ENCODE measurements around the gene LRP1.

The LRP1 gene

DNA sequence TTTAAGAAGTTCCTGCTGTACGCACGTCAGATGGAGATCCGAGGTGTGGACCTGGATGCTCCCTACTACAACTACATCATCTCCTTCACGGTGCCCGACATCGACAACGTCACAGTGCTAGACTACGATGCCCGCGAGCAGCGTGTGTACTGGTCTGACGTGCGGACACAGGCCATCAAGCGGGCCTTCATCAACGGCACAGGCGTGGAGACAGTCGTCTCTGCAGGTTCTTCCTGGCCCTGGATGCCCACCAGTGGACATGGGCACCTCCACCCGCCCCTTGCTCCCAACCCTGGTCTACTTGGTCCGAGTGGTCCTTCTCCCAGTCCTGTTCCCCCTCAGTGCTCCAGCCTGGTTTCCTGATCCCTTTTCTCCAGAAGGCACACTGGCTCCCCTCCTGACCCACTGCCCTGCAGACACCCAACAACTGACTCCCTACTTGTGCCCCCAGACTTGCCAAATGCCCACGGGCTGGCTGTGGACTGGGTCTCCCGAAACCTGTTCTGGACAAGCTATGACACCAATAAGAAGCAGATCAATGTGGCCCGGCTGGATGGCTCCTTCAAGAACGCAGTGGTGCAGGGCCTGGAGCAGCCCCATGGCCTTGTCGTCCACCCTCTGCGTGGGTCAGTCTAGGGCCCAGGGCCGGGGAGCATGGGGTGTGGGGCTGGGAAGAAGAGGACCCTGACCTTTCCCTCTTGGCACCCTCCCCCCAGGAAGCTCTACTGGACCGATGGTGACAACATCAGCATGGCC is 51.2 kb downstream of the LRP1 start:
- Histone ChIP-seq H4K20me1 (ENCODE audit: insufficient read depth, low read length) (no peaks in the 10 kb centered on the region), H3K36me3 (replicated peaks; ENCODE audit: low read depth, low read length) (no peaks in the 10 kb centered on the region), H3K9me3 (ENCODE audit: insufficient read depth, low read length) (no peaks in the 10 kb centered on the region), H3K4me3 (ENCODE audit: low read length) (no peak overlapping the region), H3K4me1 (ENCODE audit: low read length) (peaks cover 5% of the 10 kb centered on the region), H3K79me2 (ENCODE audit: low read length) (no peaks in the 10 kb centered on the region), H3K9ac (ENCODE audit: low read length) (no peak overlapping the region), H3K27ac (ENCODE audit: low read length) (no peak overlapping the region), H2AFZ (ENCODE audit: low read depth, low read length) (no peak overlapping the region), H3K4me2 (ENCODE audit: low read length) (no peak overlapping the region), H3K27me3 (ENCODE audit: low read depth, low read length) (peaks cover 6% of the 10 kb centered on the region)
- TF ChIP-seq CTCF (IDR thresholded peaks at IDR 0.05; ENCODE audit: low read depth, low read length) (no peak), EZH2phosphoT487 (IDR thresholded peaks at IDR 0.05; ENCODE audit: low read depth) (no peak)

DNA sequence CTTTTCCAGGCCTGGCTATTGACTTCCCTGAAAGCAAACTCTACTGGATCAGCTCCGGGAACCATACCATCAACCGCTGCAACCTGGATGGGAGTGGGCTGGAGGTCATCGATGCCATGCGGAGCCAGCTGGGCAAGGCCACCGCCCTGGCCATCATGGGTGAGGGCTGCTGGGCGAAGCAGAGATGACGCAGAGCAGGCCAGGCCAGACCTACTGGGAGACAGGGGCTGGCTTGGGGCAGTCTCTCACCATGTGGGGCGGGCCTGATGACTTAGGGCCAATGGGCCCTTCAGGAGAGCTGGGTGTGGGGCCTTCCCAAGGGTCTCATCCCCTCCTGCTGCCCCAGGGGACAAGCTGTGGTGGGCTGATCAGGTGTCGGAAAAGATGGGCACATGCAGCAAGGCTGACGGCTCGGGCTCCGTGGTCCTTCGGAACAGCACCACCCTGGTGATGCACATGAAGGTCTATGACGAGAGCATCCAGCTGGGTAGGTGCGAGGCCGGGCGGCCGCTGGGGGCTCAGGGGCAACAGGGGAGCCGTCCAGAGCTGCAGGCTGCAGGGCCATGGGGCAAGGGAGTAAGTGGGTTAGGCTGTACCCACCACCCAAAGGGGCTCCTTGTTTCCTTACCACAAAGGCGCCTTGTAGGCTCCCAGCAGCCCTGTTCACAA is 52.2 kb downstream of the LRP1 start:
- no peaks in the 10 kb centered on the region for H3K36me3 ChIP-seq (replicated peaks; ENCODE audit: low read depth, low read length)
- H3K4me1 ChIP-seq (ENCODE audit: low read length) = peaks cover 5% of the 10 kb centered on the region
- H3K4me3 ChIP-seq (ENCODE audit: low read length) = no peak overlapping the region
- no peak overlapping the region for H3K27ac ChIP-seq (ENCODE audit: low read length)
- no peak overlapping the region for H2AFZ ChIP-seq (ENCODE audit: low read depth, low read length)
- H3K79me2 ChIP-seq (ENCODE audit: low read length) = no peaks in the 10 kb centered on the region
- H3K27me3 ChIP-seq (ENCODE audit: low read depth, low read length) = peaks cover 6% of the 10 kb centered on the region
- H3K9me3 ChIP-seq (ENCODE audit: insufficient read depth, low read length) = no peaks in the 10 kb centered on the region
- H3K4me2 ChIP-seq (ENCODE audit: low read length) = no peak overlapping the region
- no peak for TF ChIP-seq EZH2phosphoT487 (IDR thresholded peaks at IDR 0.05; ENCODE audit: low read depth)
- TF ChIP-seq CTCF (IDR thresholded peaks at IDR 0.05; ENCODE audit: low read depth, low read length) = no peak
- H4K20me1 ChIP-seq (ENCODE audit: insufficient read depth, low read length) = no peaks in the 10 kb centered on the region
- H3K9ac ChIP-seq (ENCODE audit: low read length) = no peak overlapping the region

DNA sequence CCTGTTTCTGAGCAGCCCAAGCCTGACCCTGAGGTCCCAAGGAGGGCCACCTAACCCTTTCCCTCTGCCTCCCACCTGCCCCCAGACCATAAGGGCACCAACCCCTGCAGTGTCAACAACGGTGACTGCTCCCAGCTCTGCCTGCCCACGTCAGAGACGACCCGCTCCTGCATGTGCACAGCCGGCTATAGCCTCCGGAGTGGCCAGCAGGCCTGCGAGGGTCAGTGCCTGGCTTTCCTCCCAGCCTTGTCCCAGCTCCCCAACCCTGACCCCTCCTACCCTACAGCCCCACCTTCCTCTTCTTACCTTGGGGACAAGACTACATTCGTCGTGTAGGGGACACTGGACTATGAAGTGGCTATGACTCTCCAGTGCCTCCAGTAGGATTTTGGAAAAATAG is 52.8 kb downstream of the LRP1 start:
- H3K9me3 ChIP-seq (ENCODE audit: insufficient read depth, low read length) = no peaks in the 10 kb centered on the region
- H3K4me1 ChIP-seq (ENCODE audit: low read length) = peaks cover 5% of the 10 kb centered on the region
- no peak overlapping the region for H3K4me2 ChIP-seq (ENCODE audit: low read length)
- H4K20me1 ChIP-seq (ENCODE audit: insufficient read depth, low read length) = no peaks in the 10 kb centered on the region
- H3K4me3 ChIP-seq (ENCODE audit: low read length) = no peak overlapping the region
- no peaks in the 10 kb centered on the region for H3K79me2 ChIP-seq (ENCODE audit: low read length)
- no peaks in the 10 kb centered on the region for H3K36me3 ChIP-seq (replicated peaks; ENCODE audit: low read depth, low read length)
- TF ChIP-seq CTCF (IDR thresholded peaks at IDR 0.05; ENCODE audit: low read depth, low read length) (no peak), EZH2phosphoT487 (IDR thresholded peaks at IDR 0.05; ENCODE audit: low read depth) (no peak)
- H3K27ac ChIP-seq (ENCODE audit: low read length) = no peak overlapping the region
- no peak overlapping the region for H3K9ac ChIP-seq (ENCODE audit: low read length)
- no peak overlapping the region for H2AFZ ChIP-seq (ENCODE audit: low read depth, low read length)
- H3K27me3 ChIP-seq (ENCODE audit: low read depth, low read length) = peaks cover 6% of the 10 kb centered on the region

- no peaks in the 10 kb centered on the region for H3K79me2 ChIP-seq (ENCODE audit: low read length)
- H3K4me2 ChIP-seq (ENCODE audit: low read length) = no peak overlapping the region
- H3K4me1 ChIP-seq (ENCODE audit: low read length) = peaks cover 5% of the 10 kb centered on the region
- H3K9me3 ChIP-seq (ENCODE audit: insufficient read depth, low read length) = no peaks in the 10 kb centered on the region
- TF ChIP-seq EZH2phosphoT487 (IDR thresholded peaks at IDR 0.05; ENCODE audit: low read depth) (no peak), CTCF (IDR thresholded peaks at IDR 0.05; ENCODE audit: low read depth, low read length) (no peak)
- H4K20me1 ChIP-seq (ENCODE audit: insufficient read depth, low read length) = no peaks in the 10 kb centered on the region
- no peak overlapping the region for H3K27ac ChIP-seq (ENCODE audit: low read length)
- H3K4me3 ChIP-seq (ENCODE audit: low read length) = no peak overlapping the region
- peaks cover 6% of the 10 kb centered on the region for H3K27me3 ChIP-seq (ENCODE audit: low read depth, low read length)
- H2AFZ ChIP-seq (ENCODE audit: low read depth, low read length) = no peak overlapping the region
- no peak overlapping the region for H3K9ac ChIP-seq (ENCODE audit: low read length)
- no peaks in the 10 kb centered on the region for H3K36me3 ChIP-seq (replicated peaks; ENCODE audit: low read depth, low read length)
These were observed 53.4 kb downstream of the LRP1 start for GRCh38 chr12:57181561-57182155.

All from OCI-LY3 (cell line).